Fibroblast of skin of right quadriceps (primary cell): Measurements from ENCODE around the gene SLC6A3.

ENCODE experiments used
- DNase-seq: peaks from one replicate; pipeline ENCODE4 v3.0.0-alpha.2; 2013

SLC6A3 gene

DNA sequence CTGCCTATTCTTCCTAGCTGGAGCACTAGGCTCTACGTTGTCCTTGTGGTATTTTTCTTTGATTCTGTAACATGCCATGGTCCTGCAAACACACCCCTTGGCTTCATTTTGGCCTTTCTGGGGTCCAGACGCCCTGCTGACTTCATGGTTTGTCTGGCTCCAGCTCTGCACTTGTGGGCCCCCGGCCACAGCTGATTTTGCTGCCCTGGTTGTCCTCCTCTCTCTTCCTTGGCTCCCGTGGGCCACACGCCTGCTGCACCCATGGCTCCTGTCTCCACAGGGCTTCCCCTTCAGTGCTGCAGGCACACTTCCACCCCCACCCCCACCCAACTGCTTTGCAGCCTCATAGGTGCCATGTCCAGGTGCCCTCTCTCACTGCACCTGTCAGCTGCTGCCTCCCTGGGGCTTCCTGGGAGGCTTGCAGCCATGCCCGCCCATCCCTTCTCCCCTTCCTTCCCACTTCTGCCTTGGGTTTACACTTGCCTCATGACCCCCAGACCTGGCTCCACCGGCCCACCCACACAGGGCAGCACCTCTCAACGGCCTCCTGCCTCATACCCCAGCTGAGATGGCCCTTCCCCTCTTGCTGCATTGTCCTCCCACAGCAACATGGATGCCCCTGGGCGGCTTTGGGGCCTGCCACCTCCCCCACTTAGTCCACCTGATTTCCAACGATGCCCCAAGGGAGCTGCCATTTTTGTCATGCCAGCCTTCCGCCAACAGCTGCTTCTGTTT, 25.6 kb downstream of the SLC6A3 start:
- no peak for DNase-seq

DNA sequence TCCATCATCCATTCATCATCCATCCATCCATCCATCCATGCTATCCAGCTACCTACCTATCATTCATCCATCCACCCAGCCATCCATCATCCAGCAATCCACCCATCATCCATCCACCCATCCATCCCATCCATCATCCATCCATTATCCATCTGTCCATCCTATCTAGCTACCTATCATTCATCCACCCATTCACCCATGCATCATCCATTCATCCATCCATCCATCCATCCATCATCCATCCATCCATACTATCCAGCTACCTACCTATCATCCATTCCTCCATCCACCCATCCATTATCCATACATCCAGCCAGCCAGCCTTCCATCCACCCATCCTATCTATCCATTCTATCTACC, 26.3 kb downstream of the SLC6A3 start:
- no peak for DNase-seq

DNA sequence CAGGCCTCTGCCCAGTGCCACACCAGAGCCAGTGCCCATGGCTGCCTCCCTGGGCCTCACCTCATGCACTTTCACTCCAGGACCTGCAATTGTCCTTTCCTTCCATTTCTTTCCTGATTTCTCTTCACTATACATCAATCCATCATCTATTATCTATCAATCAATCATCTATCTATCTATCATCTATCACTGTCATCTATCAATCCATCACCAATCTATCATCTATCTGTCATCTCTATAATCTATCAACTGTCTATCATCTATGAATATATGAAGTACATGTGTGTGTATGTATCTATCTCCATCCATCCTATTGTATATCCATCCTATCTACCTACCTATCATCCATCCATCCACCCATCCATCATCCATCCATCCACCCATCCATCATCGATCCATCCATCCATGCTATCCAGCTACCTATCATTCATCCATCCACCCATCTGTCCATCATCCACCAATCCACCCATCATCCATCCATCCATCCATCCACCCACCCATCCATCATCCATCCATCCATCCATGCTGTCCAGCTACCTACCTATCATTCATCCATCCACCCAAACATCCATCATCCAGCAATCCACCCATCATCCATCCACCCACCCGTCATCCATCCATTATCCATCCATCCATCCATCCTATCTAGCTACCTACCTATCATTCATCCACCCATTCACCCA, 26.9 kb downstream of the SLC6A3 start:
- no peak for DNase-seq

DNA sequence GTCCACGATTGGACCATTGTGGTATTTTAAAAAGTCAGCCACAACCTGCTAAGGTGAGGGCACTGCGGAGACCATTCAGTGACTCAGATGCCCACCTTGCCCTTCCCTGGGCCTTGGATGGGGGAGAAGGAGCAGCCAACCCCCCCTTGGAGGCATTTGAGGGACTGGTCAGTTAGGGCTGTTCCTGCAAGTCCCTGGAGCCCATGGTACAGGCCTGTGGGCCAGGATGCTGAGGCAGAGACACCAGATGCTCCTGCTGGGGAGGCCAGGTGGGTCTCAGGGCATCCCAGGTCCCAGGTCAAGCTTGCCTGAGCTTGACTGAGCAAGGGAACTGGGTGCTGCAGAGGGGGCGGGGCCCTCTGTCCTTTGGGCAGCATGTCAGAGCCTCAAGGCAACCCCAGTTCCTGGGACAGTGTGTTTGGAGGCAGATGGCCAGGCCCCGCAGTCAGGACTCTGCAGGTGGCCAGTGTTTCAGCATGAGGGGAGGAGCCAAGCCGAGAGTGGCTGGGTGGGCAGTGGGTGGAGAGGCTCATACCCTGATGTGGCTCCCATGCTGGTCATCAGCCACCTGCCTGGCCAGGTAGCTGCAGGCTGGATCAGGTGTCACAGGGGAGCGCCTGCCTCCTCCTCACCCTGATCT, 27.5 kb downstream of the SLC6A3 start:
- DNase-seq: no peak

DNA sequence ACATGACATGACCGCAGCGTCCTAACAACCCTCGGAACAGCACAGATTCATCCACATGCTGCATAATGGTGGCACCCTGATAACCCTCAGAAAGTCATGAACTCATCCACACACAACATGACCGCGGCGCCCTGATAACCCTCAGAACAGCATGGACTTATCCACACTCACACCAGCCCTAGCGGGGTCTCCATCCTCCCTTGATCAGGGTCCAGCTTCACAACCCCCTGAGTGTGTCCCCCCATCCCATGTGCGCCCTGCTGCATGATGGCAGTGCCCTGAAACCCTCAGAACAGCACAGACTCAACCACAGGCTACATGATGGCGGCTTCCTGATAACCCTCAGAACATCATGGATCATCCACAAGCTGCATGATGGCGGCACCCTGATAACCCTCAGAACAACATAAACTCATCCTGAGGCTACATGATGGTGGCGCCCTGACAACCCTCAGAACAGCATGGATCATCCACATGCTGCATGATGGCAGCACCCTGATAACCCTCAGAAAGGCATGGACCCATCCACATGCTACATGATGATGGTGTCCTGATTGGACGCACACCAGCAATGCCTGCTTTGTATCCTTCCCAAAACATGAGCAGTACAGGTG, 28.3 kb downstream of the SLC6A3 start:
- DNase-seq: no peak

DNA sequence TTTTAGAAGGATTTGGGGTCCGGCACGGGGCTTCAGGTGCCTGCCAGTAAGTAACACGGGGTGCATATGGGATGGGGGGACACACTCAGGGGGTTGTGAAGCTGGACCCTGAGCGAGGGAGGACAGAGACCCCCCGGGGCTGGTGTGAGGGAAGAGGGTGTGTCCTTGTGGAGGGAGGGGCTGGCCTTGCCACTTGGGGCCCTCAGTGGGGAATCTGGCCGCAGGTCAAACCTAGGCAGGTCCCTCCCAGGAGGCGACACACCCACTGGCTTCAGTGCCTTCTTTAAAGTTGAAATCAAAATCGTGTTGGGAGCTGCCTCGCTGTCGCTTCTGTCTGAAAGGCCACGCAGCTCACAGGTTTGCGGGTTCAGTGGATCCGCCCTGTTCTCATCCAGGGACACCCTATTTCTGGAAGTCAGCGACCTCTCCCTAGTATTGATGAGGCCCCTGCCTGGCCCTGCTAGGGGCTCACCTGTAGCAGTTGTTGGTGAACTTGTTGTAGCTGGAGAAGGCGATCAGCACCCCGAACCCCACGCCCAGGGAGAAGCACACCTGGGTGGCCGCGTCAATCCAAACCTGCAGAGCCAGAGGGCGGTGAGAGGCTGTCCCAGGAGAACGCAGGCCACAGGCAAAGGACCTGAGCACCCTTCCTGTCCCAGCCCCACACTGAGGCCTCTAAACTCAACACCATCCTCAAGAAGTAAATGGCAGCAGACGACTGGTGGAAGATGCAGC, 29.4 kb downstream of the SLC6A3 start:
- no peak for DNase-seq

DNA sequence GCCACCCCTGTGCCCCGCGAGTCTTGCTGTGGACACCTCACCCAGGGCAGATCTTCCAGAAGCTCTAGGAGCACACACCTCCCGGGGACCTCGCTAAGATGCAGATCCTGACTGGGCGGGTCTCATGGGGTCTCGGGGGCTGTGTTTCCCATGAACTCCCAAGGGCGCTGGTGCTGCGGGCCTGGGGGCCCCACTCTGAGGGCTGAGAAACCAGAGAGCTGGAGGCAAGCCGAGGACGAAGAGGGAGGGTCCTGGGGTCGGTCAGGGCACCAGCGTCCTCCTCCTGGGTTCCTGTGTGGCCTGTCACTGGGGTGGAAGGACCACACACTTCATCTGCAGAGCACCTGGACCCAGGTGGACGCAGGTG, 30.2 kb downstream of the SLC6A3 start:
- no peak for DNase-seq

DNA sequence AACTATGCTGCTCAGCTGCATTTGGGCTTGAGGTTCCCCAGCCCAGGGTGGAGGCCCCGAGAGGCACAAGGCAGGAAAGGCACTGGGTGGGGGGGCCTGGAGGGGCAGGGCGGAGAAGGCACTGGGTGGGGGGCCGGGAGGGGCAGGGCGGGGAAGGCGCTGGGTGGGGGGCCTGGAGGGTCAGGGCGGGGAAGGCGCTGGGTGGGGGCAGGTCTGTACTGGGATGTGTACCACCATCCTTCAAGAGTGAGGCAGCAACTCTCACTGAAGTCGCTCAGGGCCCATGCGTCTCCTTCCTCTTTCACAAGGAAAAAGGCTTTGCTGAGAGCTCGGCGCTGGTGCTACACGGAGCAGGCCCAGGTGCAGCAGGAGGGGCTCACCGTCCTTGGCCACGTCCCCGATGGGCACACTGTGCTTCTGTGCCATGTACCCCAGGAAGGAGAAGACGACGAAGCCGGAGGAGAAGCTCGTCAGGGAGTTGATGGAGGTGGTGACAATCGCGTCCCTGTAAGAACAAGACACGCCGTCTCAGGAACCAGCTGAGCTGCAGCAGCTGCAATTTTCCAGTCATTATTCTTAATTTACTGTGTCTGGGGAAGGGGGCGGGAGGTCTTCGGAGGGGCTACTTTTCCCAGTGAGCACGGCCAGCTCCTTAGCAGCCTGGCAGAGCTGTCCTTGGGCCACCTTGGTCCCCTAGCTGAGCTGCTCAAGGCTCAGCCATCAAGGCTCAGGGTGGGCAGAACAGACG, 30.8 kb downstream of the SLC6A3 start:
- no peak for DNase-seq

DNA sequence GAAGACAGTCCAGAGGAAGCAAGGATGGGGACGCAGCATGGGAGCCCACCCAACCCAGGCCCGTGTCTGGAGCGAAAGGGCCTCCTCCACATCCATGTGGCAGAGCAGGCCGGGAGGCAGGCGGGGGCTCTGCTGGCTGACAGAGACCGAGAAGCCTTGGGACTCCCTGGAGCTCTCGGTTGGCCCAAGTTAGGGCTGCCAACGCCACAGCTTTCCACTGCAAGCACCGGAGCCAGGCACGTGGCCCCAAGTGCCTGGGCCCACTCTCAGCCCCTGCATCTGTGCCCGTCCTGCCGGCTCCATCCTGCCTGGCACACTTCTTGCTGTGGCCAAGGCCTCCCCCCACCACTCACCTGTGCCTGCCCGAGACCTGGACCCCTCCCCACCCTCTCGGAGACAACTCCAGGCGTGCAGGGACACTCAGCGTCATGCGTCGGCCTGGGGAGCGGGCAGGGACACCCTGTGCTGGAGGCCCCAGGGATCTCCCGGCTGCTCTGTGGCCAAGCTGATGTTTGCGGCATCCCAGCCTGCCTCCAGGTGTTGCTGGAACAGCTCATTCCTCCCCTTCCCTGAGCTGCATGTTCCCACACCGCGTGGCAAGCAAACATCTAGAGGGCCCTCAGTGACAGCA, 31.5 kb downstream of the SLC6A3 start:
- DNase-seq: no peak

DNA sequence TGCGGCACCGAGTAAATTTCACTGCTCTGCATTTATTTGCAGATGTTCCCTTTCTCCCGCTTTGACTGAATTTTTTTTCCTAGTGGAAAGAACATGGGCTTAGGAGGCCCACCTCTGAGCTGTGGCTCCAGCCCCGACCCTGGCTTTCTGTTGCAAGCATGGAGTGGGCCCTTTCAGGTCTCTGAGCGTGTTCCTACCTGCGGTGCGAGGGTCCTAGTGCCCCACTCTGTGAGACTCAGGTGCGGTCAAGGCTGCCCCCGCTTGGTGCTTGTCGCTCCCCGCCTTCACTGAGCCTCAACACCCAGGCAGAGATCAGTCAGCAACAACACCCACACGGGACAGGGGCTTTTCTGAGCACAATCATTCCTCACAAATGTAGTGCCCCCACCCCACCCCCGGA, 32.0 kb downstream of the SLC6A3 start:
- DNase-seq: no peak

DNA sequence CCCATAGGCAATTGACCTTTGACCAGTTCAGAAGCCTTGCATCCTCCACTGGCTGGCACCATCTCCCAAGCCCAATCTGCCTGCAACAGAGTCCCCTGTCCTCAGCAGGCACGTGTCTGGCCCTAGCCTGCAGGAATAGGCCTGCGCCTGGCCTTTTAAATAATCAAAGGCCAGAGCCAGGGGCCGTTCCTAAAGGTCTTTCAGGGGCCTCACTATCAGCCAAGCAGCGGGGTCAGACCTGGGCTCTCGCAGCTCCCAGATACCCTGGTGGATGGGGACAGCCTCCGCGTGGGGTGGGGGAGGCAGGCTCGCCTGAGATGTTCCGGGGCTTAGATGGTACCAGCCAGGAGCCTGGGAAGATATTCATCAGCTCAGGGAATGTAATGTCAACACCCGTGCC, 32.6 kb downstream of the SLC6A3 start:
- DNase-seq: no peak

DNA sequence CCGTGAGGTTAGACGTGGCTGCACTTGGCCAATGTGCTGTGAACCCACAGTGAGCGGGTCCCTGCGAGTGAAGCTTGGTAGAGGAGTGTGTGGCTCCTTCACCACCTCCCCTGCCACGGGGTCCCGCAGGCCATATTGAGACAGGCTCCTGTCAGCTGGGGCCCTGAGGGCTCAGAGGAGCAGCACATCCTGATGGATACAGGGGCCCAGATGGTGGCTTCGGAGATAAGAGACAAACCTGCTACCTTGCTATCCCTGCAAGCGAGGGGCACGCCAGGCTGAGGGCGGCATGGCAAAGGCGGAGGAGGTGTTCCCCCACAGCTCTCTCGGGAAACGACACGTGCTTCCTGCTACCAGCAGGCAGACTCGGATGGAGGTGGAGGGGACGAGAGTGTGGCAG, 33.1 kb downstream of the SLC6A3 start:
- no peak for DNase-seq

DNA sequence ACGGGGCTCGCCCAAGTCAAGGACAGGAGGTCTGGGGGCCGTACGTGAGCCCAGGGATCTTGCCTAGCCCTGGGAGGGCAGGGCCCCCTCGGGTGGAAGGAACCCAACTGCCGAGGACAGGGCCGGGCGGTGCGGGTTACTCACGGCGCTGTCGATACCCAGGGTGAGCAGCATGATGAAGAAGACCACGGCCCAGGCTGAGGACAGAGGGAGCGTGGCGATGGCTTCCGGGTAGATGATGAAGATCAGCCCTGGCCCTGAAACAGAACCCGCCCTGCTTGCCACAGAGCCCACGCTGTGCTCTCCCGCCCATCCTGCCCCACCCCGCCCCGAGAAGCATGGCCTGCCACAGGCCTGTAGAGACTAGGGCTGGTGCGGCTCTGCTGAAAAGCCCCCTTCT, 34.1 kb downstream of the SLC6A3 start:
- no peak for DNase-seq

DNA sequence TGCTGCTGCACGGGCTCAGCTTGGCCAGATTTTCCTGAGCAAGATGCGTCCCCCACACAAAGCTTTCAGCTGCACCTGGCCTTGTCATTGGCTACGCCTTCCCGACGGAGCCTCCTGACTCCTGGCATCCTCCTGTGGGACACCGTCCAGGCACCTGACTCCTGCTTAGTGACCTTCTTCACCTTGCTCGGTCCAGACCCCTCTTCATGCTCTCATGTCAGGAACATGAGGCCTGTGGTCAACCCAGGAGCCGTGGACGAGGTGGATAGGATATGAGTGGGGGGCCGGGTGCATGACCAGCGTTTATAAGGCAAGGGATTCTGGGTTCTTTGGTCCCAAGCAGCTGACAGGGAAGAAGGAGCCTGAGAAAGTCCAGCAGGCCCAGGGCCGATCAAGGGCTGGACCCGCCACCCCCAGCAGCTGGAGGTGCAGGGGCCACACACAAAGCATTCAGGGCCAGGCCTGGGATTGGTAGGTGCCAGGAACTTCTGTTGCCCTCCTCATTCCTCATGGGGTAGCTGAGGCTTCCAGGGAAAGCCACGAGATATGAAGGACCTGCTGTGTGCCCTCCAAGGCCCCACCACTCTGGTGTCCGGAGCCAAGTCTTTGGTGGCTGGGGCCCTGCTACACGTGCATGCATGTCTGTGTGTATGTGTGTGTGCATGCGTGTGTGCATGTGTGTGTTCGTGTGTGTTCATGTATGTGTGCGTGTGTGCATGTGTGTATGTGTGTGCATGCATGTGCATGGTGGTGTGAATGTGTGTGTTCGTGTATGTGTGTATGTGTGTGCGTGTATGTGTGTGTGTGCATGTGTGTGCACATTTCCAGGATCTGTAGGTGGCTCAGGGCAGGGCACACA, 34.9 kb downstream of the SLC6A3 start:
- DNase-seq: no peak

DNA sequence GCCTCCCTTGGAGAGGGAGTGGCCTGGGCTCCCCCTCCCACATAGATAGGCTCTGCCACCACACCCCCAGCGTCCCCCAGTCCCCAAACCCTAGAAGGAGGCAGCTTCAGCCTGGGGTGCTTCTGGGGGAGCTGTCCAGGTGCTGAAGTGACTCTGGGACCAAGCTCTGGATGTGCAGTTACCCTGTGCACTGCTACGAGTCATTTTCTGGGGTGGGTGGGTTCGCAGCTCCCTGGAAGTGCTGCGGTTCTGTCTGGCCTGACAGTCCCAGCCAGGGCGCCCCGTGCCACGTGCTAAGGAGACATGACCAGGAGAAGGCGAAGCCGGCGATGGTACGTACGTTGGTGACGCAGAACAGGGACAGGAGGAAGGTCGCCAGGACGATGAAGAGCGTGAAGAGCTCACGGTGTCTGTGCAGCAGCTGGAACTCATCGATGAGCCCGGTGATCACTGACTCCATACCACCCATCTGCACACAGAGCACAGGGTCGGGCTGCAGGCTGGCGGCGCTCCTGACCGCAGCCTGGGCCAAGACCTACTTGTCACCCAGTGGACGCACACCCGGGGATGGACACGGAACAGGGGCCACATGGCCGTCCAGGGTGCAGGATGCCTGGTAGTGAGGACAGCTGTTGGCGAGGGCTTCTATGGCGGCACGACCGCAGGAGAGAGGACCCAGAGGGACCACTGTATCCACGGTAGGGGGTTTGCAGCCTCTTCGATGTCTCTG, 35.7 kb downstream of the SLC6A3 start:
- no peak for DNase-seq

DNA sequence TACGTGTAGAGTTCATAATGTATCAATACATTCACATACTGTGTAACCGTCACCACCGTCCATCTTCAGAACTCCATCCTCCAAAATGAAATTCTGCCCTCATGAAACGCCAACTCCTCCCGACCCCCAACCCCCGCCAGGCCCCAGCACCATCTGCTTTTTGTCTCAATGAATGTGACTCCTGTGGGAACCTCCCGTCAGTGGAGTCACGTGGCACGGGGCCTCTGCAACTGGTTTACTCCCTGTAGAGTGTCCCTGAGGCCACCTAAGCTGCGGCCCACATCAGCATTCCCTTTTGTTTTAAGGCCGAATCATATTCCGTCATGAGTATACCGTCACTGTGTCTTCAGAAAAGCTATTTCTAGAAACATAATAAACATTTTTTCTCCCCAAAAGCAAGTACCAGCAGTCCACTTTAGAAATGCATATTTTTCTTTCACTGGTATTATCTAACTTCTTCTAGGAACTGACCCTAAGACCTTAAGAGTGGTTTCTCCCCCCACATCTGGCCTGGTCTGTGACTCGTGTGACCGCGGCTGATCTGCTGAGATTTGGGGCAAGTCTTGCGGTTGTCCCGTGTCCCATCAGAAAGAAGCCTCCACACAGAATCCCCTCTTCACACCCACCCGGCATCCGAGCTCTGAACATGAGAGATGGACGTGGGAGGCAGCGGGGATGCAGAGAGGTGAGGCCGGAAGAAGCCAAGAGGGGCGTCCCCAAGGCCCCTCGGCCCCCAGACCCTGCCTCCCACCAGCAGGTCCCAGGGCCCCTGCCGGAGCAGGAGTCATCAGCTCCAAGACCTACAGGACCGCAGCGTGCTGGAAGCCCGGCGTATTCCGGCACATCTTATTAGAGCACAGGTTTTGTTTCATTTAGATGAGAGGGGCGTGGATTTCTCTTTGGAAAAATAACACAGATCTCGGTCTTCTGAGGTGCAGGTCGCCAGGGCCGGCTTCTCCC, 38.3 kb downstream of the SLC6A3 start:
- DNase-seq: no peak

DNA sequence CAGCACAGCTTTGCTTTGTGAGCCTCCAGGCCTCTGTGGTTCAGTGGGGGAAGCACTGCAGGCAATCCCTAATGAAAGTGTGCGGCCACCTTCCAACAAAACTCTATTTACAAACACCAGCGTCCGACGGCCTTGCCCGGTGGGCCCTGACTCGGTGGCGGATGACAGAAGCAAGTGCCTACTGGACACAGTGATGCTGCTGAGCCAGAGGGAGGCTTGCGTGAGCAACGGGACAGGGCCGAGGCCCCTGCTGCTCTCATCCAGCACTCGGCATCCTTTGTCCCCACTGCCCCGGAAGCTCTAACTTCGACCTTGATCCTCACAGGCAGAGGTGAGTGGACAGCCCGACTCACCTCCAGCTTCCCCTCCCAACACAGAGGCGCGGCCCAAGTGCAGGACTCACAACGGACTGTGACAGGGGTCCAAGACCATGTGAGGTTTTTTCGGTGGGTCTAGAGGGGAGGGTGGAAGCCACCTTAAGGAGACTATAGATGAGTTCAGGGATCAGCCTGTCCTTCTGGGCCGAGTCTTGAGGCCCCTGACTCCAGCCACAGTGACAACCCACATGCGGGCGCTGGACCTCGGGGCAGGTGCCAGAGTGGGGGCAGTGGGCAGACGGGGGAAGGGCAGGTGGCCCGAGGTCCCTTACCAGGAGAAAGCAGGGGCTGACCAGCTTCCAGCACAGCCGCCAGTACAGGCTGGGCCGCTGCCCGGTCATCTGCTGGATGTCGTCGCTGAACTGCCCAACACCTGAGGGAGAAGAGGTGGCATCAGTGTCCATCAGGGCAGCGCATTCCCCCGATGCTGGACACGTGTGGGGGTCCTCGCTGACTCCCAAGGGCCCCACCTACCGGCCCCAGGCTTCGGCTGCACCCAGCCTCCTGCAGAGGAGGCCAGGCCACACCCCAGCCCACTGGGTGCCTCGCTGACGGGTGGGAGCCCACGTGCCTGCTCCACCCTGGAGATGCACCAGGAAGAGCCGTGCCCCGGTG, 39.4 kb downstream of the SLC6A3 start:
- DNase-seq: no peak

DNA sequence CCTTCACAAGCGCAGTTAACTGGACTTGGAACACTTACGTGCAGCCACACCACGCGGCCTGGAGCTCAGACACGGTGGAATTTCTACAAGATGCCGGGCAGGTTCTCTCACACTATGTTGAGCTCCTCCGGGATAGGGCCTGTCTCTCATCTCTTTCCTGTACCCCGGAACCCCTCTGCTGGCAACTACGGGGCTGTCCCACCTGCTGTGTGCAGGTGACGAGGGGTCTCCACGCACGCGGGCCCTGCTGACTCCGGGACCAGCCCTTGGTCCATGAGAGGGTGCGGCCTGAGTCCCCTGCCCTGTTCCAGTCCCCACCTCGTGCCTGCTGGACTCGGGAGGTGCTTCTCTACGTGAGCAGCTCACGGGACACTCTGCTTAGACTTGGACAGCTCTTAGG, 40.1 kb downstream of the SLC6A3 start:
- DNase-seq: no peak
